DMS 273 (cell line): ENCODE data around the gene CFAP221.
A peak's percentile ranks its signal among the peaks of the same experiment; 100 is the strongest.

Source experiments
- DNase-seq: peaks from one replicate; lab custom pipeline; 2025; ENCODE audit not compliant: unreplicated experiment; lab: John Stamatoyannopoulos, UW

Gene CFAP221

GRCh38 chr2:119679526-119679837 lies 135.2 kb downstream of the CFAP221 start:
- no peak for DNase-seq

GRCh38 chr2:119679846-119680245 lies 135.6 kb downstream of the CFAP221 start:
- DNase-seq: no peak

- no peak for DNase-seq
Observed at GRCh38 chr2:119680457-119681202, 136.4 kb downstream of the CFAP221 start.

GRCh38 chr2:119681203-119681867 lies 137.1 kb downstream of the CFAP221 start:
- DNase-seq: no peak

GRCh38 chr2:119681868-119682220 lies 137.6 kb downstream of the CFAP221 start:
- DNase-seq: no peak

- no peak for DNase-seq
Observed at GRCh38 chr2:119682578-119682977, 138.3 kb downstream of the CFAP221 start.

GRCh38 chr2:119683074-119683712 lies 138.9 kb downstream of the CFAP221 start:
- peak; percentile 69 for DNase-seq

GRCh38 chr2:119683713-119684443 lies 139.6 kb downstream of the CFAP221 start:
- no peak for DNase-seq

GRCh38 chr2:119684518-119684917 lies 140.3 kb downstream of the CFAP221 start:
- DNase-seq: no peak

- no peak for DNase-seq
Observed at GRCh38 chr2:119688616-119689015, 144.4 kb downstream of the CFAP221 start.

- DNase-seq: no peak
Observed at GRCh38 chr2:119689218-119689617, 145.0 kb downstream of the CFAP221 start.

GRCh38 chr2:119691189-119691588 lies 146.9 kb downstream of the CFAP221 start:
- no peak for DNase-seq

GRCh38 chr2:119691651-119692245 lies 147.5 kb downstream of the CFAP221 start:
- DNase-seq: peak; percentile 77

GRCh38 chr2:119692310-119692709 lies 148.1 kb downstream of the CFAP221 start:
- DNase-seq: no peak

GRCh38 chr2:119692954-119693353 lies 148.7 kb downstream of the CFAP221 start:
- no peak for DNase-seq

GRCh38 chr2:119693567-119693966 lies 149.3 kb downstream of the CFAP221 start:
- DNase-seq: peak; percentile 21

GRCh38 chr2:119693967-119694366 lies 149.7 kb downstream of the CFAP221 start:
- no peak for DNase-seq

GRCh38 chr2:119694470-119694844 lies 150.2 kb downstream of the CFAP221 start:
- no peak for DNase-seq

- DNase-seq: peak; percentile 88
Observed at GRCh38 chr2:119694845-119695521, 150.7 kb downstream of the CFAP221 start.

- peak; percentile 56 for DNase-seq
Observed at GRCh38 chr2:119696005-119696404, 151.8 kb downstream of the CFAP221 start.
